HG02870 (cell line): Measurements from ENCODE around the gene GNAT1.
A peak's percentile ranks its signal among the peaks of the same experiment; 100 is the strongest.
"Not testable (repeated sequence)": the region's sequence is repeated elsewhere in the genome, so short reads cannot be mapped to it uniquely, and the experiment has no call there.

Source experiments
- ATAC-seq: cut with Tn5 transposase; IDR thresholded peaks from one replicate; pipeline ENCODE4 v1.9.1; 2021; ENCODE audit warnings: mild to moderate bottlenecking, moderate library complexity; ENCODE audit not compliant: unreplicated experiment

Gene GNAT1

GRCh38 chr3:50237754-50238548 lies 46.5 kb downstream of the GNAT1 start:
- no peak for ATAC-seq

- no peak for ATAC-seq
Observed at GRCh38 chr3:50238549-50239026, 47.2 kb downstream of the GNAT1 start.

GRCh38 chr3:50239649-50240048 lies 48.2 kb downstream of the GNAT1 start:
- no peak for ATAC-seq

GRCh38 chr3:50241163-50241562 lies 49.8 kb downstream of the GNAT1 start:
- no peak for ATAC-seq

GRCh38 chr3:50241713-50242380 lies 50.4 kb downstream of the GNAT1 start:
- no peak for ATAC-seq

- ATAC-seq, result no peak
Observed at GRCh38 chr3:50242381-50242770, 51.0 kb downstream of the GNAT1 start.

GRCh38 chr3:50242851-50243542 lies 51.6 kb downstream of the GNAT1 start:
- no peak for ATAC-seq

- no peak for ATAC-seq
Observed at GRCh38 chr3:50243543-50243895, 52.1 kb downstream of the GNAT1 start.

GRCh38 chr3:50244813-50245212 lies 53.4 kb downstream of the GNAT1 start:
- not testable (repeated sequence) for ATAC-seq

GRCh38 chr3:50245251-50245745 lies 53.9 kb downstream of the GNAT1 start:
- ATAC-seq, result no peak

- peak; percentile 57 for ATAC-seq
Observed at GRCh38 chr3:50245831-50246516, 54.6 kb downstream of the GNAT1 start.

- ATAC-seq, result peak; percentile 72
Observed at GRCh38 chr3:50246517-50246954, 55.1 kb downstream of the GNAT1 start.
